Fibroblast of skin of right quadriceps (primary cell): ENCODE data around the gene STYXL2.

Experiments
- DNase-seq: peaks from one replicate; pipeline ENCODE4 v3.0.0-alpha.2; 2013

Gene STYXL2

GRCh38 chr1:167081594-167082156 is 12.2 kb upstream of the STYXL2 start:
- DNase-seq: no peak

- no peak for DNase-seq
These were observed 11.3 kb upstream of the STYXL2 start for GRCh38 chr1:167082511-167083027.

DNA sequence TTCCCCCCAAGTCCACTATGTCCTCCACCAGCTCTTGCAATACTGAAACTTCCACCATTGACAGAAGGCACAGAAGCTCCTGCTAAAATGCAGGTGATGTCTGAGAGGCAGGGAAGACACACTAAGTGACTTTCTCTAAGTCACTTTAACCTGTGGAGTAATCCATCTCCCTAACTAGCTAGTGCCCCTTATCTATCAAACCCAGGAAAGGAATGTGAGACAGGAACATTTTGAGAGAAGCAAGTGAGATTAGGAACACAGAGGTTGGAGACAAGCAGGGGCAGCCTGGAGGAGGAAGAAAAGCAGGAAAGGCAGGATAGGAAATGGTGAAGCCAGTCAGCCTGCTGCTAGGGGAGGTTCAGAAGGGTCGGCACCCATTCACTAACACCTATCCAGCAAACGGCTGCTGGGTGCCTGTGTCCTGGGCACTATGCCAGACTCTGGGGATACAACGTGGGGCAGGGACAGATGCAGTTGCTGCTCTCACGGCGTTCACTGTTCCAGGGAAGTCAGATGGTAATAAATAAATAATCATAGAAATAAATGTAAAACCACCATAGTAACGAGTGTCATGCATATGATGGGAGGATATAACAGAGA is 10.7 kb upstream of the STYXL2 start:
- no peak for DNase-seq

DNA sequence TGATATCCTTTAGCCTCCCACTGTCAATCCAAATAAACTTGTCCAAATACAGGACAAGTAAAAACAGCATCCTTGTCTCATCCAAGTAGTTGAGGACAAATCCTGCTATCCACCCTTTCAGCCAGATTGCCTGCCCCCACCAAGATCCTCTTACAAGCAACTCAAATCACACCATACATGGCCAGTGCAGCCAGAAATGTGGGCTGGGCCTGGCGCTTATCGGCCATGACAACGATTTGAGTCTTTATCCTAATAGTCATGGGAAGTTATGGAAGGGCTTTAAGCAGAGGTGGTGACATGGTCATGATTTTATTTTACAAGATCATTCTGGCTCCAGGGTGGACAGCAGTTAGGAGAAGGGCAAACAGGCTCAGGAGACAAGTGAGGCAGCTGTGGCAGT is 10.0 kb upstream of the STYXL2 start:
- DNase-seq: no peak

DNA sequence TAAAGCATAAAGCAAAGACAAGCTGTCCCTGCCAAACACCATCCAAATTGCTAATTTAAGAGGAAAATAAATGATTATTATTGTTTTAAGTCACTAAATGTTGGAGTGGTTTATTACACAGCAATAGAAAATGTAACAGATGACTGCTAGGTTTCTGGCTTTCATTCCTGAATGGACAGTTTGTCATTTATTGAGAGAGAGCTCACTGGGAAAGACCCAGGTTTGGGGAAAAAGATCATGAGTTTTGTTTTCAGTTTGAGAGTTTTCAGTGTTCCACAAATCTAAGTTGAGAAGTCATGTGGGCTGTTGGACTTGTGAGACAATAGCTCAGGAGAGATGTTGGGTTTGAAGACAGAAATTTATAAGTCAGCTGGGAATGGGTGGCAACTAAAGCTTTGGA is 9.1 kb upstream of the STYXL2 start:
- DNase-seq: no peak

DNA sequence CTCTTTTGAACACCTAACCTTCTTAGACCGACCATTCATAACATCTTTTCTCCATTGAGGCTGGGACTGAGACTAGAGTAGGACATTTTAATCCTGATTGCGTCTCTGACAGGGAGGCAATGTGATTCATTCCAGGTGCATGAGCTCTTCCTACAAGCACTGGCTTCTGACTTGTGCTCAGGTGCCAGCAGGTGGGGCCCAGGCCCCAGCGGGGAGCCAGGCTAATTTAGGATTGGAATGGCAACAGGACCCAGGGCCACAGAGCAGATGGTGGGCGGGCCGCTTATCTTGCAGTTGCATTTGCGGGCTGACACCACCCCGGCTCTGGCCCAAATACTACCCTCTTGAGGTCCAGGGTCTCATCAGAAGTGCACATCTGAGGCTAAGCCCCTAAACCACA is 7.8 kb upstream of the STYXL2 start:
- no peak for DNase-seq

- DNase-seq: no peak
These were observed 7.1 kb upstream of the STYXL2 start for GRCh38 chr1:167086768-167087167.

- DNase-seq: no peak
These were observed 5.0 kb upstream of the STYXL2 start for GRCh38 chr1:167088746-167089417.

DNA sequence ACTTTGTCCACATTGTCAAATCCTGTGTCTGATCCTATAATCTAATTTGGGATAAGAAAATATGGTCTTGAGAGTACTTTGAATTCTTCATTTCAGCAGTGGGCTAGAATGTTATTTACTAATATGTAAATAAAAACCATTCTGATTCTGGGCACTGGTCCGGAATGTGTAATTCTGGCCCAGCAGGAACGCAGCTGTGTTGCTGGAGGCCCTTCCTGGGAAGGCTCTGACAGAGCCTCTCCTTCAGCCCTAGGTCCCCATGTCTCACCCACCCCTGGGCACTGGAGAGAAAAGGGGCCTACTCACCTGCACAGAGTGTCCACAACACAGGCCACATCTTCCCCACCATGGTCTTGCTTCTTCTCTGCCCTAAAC is 3.9 kb upstream of the STYXL2 start:
- no peak for DNase-seq

DNA sequence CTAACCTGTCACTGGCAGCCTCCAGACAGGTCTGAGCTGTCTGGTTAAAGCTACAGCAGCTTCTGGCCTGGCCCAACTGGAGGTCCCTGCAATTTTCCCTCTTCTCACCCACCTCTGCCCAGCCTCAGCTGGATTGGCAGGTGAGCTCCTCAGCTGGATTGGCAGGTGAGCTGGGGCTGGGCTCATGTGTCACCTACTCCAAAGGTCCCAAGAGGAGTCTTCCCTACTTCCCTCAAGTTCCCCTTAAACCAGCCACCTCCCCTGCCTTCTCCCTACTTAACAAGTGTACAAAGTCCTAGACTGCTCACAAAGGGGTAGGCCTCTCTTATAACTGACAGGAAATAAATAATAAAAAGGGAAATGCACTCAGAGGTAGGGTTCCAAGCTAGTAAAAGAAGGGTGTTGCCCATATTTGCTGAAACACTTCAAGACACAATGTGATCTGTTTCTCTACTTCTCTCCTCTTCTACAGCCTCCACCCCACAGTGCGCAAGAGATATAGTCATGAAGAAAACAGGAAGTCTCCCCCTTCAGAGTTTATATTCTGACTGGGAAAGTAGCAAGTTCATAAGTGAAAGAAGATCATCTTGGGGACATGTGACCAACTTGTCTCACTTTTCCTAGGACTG is 3.4 kb upstream of the STYXL2 start, which contains the start of gene GPA33:
TSS of gene GPA33 (minus strand) at position 64 of the 629 bp plus-strand sequence. CDS start 90 bp downstream, outside the sequence.
- no peak for DNase-seq

GRCh38 chr1:167092653-167093052 is 1.2 kb upstream of the STYXL2 start:
- no peak for DNase-seq

GRCh38 chr1:167094690-167095089 is 815 bp downstream of the STYXL2 start:
- no peak for DNase-seq

DNA sequence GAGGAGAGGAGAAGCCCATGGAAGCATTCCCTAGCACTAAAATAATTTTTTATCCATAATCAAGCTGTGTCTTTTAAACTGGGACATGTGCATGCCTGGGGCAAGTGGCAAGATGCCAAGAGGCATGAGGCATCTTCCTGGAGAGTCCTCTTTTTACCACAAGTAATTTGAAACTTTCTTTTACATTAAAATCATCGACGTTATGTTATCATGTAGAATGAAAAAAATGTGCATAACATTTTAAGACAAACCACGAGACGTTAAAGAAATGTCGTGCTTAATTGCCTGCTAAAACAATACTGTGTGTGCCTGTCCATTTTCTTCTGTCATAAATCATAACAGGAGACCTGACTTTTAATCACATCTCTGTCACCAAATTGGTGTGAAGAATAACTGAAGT is 1.5 kb downstream of the STYXL2 start:
- peak; percentile 66 for DNase-seq

DNA sequence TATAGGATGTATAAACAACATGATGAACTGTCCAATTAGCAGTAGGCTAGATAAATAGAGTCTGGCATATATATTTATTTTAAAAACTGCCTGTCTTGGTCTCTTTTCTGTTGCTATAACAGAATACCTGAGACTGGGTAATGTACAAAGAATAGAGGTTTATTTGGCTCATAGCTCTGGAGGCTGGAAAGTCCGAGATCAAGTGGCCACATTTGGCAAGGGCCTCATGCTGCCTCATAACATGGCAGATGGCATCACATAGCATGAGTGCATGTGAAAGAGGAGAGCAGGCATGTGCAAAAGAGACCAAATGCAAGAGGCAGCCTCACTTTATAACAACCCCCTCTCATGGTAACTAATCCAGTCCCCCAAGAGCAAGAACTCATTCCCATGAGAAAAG is 6.0 kb downstream of the STYXL2 start:
- DNase-seq: no peak

- DNase-seq: no peak
These were observed 6.9 kb downstream of the STYXL2 start for GRCh38 chr1:167100730-167101129.

DNA sequence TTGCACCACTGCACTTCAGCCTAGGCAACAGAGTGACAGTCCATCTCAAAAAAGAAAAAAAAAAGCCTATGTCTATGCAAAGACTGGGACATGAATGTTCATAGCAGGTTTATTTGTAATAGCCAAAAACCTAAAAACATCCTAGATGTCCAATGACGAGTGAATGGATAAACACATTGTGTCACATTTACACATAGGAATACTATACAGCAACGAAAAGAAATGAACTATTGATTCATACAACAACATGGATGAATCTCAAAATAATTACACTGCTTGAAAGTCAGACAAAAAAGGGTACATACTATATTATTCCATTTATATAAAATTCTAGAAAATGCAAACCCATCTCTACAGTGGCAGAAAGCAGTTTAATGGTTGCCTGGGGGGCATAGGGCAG is 7.9 kb downstream of the STYXL2 start:
- DNase-seq: no peak

DNA sequence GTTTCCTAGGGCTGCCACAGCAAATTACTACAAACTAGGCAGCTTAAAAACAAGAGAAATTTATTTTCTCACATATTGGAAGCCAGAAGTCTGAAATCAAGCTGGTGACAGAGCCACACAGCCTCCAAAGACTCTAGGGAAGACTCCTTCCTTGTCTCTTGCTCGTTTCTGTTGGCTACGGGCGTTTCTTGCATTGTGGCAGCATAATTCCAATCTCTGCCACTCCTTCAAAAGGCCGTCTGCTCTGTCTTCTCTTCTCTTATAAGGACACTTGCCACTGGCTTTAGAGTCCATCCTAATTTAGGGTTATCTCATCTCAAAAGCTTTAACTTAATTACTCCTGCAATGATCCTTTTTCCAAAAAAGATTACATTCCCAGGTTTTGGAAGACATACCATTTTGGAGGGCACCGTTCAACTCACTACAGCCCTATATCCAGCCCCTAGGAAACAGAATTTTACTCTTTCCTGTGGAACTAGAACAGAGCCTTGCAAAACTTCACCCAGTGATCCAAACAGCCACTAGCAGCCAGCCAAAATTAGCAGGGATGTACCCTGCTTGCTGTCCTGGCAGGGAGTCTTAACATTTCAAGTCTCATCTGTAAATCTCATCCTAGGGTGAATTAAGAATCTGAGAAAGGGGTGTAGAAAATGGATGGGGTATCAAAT is 9.2 kb downstream of the STYXL2 start:
- DNase-seq: no peak

DNA sequence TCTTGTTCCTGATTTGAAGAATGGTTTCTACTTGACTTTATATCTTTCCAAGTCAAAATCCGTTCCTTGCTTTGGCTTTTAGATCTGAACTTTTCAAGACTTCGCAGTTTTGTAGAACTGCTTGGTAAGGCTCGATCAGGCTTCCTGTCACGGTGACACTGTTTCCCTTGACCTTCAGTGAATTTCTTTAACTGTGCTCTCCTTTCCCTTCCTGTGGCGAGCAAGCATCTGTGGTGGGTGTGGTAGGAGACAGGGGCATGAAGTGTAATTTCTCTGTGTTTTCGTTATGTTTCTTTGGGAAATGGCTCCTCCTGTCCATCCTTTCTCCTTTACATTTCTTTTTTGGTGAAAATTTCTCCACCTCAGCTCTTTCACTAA is 10.4 kb downstream of the STYXL2 start:
- DNase-seq: no peak

DNA sequence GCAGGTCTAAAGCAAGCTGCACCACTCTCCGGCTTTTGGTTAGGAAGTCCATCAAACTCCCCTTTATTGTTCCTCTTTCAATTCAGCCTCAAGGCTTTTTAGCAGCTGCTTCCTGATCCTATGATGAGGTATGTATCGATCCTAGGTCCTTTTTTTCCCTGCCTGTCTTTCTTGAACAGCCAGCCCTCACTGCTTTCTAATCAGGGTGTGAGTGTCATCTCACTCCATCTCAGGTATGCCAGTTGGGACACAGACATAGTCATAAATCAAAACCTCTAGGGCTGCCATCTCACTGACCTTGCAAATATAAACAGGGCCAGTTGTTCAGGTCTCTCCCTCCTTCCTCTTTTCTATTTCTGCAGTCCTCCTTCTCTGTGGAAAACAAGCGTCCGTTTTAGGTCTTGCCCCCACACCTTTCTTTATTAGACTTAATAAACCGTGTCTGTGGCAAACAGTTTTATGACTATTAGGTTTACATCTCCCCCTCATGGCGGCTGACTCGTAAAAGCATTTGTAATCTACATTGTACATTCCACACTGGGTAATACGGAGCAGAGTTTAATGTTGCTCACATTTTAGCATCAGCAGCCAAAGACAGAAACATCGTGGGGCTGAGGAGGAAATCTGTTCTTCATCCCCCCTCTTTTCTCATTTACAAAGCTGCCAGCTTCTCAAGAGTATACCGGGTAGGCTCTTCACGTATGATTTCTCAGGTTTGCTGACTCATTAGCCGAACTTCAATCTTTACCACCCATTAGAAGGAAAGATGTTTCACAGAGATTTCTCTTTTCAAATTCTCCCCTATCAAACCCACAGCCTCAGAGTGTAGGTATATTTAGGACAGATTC is 11.6 kb downstream of the STYXL2 start:
- DNase-seq: no peak

DNA sequence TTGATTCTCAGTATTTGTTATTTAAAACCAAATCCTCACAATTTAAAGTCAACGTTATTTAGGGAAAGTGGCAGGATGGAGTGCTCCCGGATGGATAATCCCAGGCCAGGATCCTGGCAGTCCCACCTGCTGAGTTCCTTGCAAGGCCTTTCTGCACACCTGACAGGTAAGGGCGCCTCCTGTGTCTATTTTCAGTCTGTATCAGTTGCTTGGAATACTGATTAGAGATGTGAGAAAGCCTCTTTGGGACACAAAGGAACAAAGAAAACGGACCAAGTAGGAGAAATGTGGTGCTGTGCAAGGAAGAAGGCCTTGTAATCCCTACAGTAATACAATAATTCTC is 12.2 kb downstream of the STYXL2 start:
- no peak for DNase-seq

DNA sequence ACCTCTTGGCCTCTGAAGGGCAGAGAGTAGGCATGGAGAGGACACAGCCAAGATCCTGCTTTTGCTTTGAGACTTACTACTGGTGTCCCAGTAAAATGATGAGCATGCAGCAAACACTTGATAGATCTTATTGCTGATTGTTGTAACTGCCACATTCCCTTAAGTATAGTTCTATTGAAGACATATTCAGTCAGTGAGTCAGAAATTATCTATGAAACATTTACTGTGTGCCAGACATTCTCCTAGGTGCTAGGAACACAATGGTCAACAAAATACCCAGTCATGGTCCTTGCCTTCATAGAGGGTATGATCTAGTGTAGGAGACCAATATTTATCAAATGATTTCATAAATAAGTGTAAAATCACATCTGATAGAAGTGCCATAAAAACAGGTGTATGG is 13.6 kb downstream of the STYXL2 start:
- no peak for DNase-seq

- no peak for DNase-seq
These were observed 15.2 kb downstream of the STYXL2 start for GRCh38 chr1:167109125-167109524.

DNA sequence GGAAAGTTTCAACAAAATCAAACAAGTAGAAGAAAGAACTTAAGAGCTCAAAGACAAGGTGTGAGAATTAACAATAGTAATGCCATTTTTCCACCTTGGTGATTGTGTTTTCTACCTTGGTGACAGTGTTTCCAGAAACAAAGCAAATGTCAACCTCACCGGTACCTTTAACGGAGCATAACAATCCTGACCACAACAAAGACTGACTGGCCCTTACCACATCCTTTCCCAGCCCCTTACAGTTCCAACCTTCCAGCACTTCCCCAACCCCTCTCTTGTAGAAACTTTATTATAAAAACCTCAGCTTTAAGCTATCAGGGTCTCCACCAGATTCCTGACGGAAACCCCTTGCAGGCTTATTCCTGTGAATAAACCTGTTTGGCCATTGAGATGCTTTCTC is 16.7 kb downstream of the STYXL2 start:
- no peak for DNase-seq
